GM12891 (cell line): ENCODE data around the gene MYCBPAP.

Experiments used
- DNase-seq: peaks from one replicate; pipeline ENCODE4 v3.0.0; 2011; ENCODE audit warnings: low spot score; ENCODE audit not compliant: insufficient read length
- FAIRE-seq: peaks from 2 replicates; lab custom pipeline; 2011; peaks lifted over from hg19 to GRCh38; lab: Jason Lieb, UNC
- PAX5 ChIP-seq: IDR thresholded peaks from 2 replicates; pipeline ENCODE4 v1.6.1; 2011; ENCODE audit warnings: low read length, moderate library complexity, mild to moderate bottlenecking; ENCODE audit not compliant: insufficient read depth, severe bottlenecking
- POLR2A ChIP-seq: IDR thresholded peaks from 2 replicates; pipeline ENCODE4 v1.6.1; 2011; ENCODE audit warnings: low read depth, low read length, control low read depth
- POLR2AphosphoS5 ChIP-seq: IDR thresholded peaks from 2 replicates; pipeline ENCODE4 v1.6.1; 2011; ENCODE audit warnings: low read depth, low read length, control low read depth
- POU2F2 ChIP-seq: IDR thresholded peaks from 2 replicates; pipeline ENCODE4 v1.6.1; 2011; ENCODE audit warnings: low read depth, mild to moderate bottlenecking, control low read depth, low read length, moderate library complexity
- SPI1 ChIP-seq: IDR thresholded peaks from 2 replicates; pipeline ENCODE4 v1.6.1; 2011; ENCODE audit warnings: low read depth, low read length, control low read depth
- TAF1 ChIP-seq: IDR thresholded peaks from 2 replicates; pipeline ENCODE4 v1.6.1; 2011; ENCODE audit warnings: low read depth, low read length, control low read depth

MYCBPAP gene

GRCh38 chr17:50540560-50541401 lies 32.5 kb downstream of the MYCBPAP start:
- DNase-seq: no peak
- no peak for TF ChIP-seq POLR2AphosphoS5
- TF ChIP-seq POLR2A: no peak
- TF ChIP-seq POU2F2: no peak
- no peak for TF ChIP-seq SPI1
- no peak for TF ChIP-seq PAX5
- no peak for TF ChIP-seq TAF1
- FAIRE-seq: no peak

GRCh38 chr17:50541402-50541715 lies 33.1 kb downstream of the MYCBPAP start:
- DNase-seq (no peak), FAIRE-seq (no peak)
- no peak for TF ChIP-seq POU2F2
- no peak for TF ChIP-seq SPI1
- no peak for TF ChIP-seq POLR2A
- TF ChIP-seq PAX5: no peak
- no peak for TF ChIP-seq TAF1
- TF ChIP-seq POLR2AphosphoS5: no peak

GRCh38 chr17:50541716-50542688 lies 33.8 kb downstream of the MYCBPAP start:
- peak; percentile 94 for FAIRE-seq
- peak; percentile 99 for DNase-seq
- TF ChIP-seq TAF1 (no peak), SPI1 (no peak), POLR2A (no peak), POLR2AphosphoS5 (no peak), PAX5 (no peak), POU2F2 (no peak)

DNA sequence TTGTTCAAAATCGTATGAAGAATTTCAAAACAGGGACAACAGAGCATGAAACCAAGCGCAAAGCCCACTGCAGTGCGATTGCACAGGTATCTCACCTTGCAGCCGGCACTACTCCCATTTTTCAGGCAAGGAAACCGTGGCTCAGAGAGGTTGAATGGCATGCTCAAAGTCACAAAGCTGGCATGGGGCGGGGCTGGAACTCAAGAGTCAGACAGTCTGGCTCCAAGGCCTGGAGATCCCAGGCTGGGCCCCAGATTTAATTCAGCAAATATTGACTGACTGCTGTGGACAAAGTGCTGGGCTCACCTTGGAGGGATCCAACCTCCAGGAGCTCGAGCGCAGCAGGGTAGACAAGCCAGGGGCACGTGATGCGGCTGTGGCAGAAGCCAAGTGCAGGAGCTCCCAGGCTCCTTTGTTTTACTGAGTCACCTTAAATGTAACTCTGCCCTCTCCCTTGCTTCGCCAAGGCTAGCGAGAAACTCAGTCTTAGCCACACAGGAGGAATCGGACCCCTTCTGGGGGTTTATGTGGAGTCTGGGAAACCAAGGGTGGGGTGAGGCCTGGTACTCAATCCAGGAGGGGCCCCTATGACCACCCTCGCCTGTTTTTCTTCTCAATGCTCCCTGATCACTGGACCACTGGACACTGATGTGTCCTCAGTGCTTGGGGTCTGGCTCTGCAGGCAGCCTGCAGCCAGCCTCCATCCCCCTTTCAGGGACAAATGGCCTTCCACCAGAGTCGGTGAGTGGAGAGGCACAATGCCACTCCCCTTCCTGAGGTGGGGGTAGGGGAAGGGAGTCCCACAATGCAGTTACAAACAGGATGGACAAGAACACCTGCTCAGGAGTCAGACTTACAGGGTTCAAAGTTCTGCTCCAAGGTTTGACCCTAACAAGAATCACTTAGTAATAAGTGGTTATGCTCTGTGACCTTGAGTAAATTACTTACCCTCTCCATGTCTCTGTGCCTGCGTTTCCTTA lies 34.8 kb downstream of the MYCBPAP start:
- no peak for DNase-seq
- no peak for FAIRE-seq
- TF ChIP-seq SPI1 (no peak), POU2F2 (no peak), TAF1 (no peak), PAX5 (no peak), POLR2AphosphoS5 (no peak)

- TF ChIP-seq TAF1: no peak
- TF ChIP-seq POLR2AphosphoS5: no peak
- TF ChIP-seq POU2F2: no peak
- no peak for TF ChIP-seq SPI1
- TF ChIP-seq POLR2A: no peak
- no peak for TF ChIP-seq PAX5
- FAIRE-seq (no peak), DNase-seq (no peak)
Observed at GRCh38 chr17:50544516-50544915, 36.3 kb downstream of the MYCBPAP start.

- TF ChIP-seq TAF1 (no peak), POU2F2 (no peak), POLR2AphosphoS5 (no peak), SPI1 (no peak), POLR2A (no peak), PAX5 (no peak)
- no peak for DNase-seq
- no peak for FAIRE-seq
Observed at GRCh38 chr17:50545311-50545710, 37.1 kb downstream of the MYCBPAP start.

DNA sequence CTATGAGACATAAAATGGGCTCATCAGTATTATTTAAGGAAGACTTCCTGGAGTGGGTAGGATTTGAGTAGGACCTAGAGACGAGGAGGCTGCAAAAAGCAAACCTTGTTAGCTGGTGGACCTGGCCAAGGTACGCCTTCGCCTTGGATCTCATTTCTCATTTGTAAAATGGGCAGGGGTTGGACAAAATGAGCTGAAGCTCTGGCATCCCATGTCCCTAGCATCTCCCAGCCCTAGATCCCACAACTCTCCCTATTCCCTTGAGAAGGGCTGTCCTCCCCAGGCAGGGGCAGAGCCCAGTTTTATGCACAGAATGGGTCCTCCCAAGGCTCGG lies 38.4 kb downstream of the MYCBPAP start:
- FAIRE-seq: no peak
- no peak for DNase-seq
- TF ChIP-seq POLR2AphosphoS5 (no peak), PAX5 (no peak), SPI1 (no peak), TAF1 (no peak), POLR2A (no peak), POU2F2 (no peak)

GRCh38 chr17:50547035-50547735 lies 38.9 kb downstream of the MYCBPAP start, which contains the start of gene SPATA20:
TSS of gene SPATA20 (plus strand) at chr17:50547174. CDS start at chr17:50547209, 35 bp downstream.
- FAIRE-seq: peak; percentile 91
- peak; percentile 96 for DNase-seq
- TF ChIP-seq SPI1 (peak; percentile 50), TAF1 (peak; percentile 11; the same call in 1 of the 2 replicates), PAX5 (no peak), POLR2A (peak; percentile 61; the same call in 1 of the 2 replicates), POLR2AphosphoS5 (no peak), POU2F2 (no peak)
